ENCODE measurements around the gene ENO3. TPM values are rescaled to one million over a fixed set of nuclear protein-coding genes. Genes with fewer than 3 reads are reported as not detected.

Gene ENO3
- 174 TPM for total RNA-seq

DNA sequence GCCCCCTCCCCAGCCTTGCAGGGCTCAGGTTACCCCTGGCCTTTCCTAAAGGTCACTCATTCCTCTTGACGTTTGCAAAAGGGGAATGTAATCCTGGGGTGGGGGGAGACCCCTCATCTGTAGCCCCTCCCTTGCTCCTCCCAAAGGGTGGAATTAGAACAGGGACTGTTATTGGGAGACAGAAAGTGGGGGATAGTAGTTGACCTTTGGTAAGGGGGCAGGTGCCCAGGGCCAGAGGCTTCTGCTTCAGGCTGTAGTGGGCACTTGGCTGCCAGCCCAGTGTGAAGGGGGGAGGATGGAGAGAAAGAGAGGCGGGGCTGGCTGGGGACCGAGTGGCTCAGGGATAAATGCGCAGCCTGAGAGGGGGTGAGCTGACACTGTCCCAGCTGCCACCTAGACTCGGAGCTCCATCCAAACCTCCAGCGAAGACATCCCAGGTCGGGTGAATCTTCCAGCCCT, at the start of gene ENO3:
Gene ENO3 (plus strand): TSS at position 374 of the 459 bp plus-strand sequence. CDS start 711 bp downstream, outside the sequence.

DNA sequence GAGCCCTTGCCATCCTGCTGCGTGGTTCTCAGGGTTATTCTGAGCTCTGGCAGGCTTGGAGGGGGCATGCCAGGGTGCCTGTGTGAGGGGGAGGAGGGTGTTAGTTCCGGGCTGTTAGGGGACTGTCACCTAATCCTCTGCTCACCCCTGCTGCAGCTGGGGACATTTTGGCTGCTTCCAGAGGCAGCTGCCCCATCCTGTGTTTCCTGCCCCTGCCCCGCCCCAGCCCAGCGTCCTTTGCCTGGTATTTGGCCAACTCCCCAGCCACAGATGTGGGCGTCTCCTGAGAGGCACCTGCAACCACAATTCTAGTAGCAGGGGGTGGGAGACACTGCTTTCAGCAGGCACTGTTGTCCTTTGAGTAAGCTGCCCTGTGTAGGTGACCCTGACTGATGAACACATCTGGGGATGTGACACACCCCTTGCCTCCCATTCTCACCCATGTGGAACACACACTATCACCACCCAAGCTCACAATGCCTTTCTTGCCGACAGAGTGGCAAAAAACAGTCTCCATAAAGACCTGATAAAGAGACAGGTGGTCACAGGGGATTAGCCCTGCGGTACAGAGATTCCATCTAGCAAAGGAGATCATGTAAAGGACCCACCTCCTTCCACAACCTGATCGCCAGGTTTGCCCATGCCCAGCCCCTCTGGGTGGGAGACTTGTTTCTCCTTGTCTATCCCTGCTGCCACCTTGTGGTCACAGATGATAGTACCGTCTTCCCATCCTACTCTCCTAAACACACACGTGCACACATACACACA, 47.7 kb upstream of the ENO3 start, which contains the start of gene CHRNE:
Gene CHRNE (minus strand): TSS at position 48 of the 768 bp plus-strand sequence. CDS start 35 bp downstream, at position 13.

DNA sequence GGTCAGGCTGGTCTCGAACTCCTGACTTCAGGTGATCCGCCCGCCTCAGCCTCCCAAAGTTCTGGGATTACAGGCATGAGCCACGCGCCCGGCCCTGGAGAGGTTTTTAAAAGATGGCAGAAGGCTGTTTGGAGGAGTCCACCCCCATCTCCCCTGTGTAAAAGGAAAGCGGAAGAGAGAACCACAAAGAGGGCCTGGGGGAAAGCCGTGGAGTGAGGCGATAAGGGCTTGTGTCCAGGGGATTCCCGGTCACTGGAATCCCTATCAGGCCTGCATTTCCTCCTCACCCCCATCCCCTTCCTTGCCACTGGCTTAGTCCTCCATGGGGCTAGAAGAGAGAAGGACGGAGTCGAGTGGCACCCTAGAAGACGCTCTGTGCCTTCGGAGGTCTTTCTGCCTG, 19.0 kb upstream of the ENO3 start, which contains the start of gene GP1BA:
Gene GP1BA (plus strand): TSS at position 315 of the 400 bp plus-strand sequence. CDS start 328 bp downstream, outside the sequence.

GRCh38 chr17:4939796-4940554, 10.9 kb upstream of the ENO3 start, which contains the start of the genes RNF167 and SLC25A11:
RNF167 (plus strand) TSS chr17:4940268; CDS start chr17:4940910, 642 bp downstream.
SLC25A11 (minus strand) TSS chr17:4940046; CDS start chr17:4939910, 136 bp downstream.

GRCh38 chr17:4948166-4948930, 2.6 kb upstream of the ENO3 start, which contains the start of gene PFN1:
PFN1 (minus strand) TSS chr17:4948530; CDS start chr17:4948394, 136 bp downstream.

DNA sequence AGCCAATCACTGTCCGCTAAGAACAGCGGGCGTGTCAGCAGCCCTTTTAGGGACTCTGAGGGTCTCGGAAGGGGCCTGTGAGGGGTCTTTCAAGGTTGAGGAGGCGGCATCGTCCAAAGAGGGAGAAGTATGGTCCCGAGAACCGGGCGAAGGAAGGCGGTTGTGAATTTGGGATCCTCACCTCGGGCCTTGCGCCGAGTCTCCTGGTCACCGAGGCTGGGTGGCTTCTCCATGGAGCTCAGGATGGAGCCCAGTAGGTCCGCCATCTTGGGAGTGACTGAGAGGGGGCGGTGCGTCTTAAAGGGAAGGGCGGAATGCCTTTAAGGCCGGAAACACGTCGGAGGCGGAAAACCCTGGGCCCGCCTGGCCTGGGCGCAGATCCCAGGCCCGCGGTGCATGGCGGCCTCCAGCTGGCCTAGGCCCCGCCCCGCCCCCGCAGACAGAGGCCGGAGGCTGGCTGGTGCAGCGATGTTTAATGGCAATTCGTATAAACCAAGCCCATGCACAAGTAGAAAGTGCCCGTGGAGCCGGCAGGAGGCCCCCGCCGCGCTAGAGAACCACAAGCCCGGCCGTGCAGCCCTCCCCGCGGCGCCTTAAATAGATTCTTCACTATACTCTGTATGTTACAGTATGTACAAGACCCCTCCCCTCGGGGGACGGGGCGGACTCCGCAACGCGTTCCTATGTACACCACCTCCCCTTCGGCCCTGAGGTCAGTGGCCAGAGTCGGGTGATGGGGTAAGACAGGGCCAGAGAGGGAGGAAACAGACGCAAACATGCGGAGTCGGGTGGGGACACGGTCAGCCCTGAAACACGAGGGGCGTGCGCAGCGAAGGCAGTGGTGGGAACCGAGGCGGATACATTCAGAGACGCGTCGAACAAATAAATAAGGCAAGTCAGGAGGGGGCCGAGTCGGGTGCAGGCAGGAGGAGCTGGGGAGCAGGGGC, 16.9 kb downstream of the ENO3 start, which contains the start of gene SPAG7:
Gene SPAG7 (minus strand): TSS at position 279 of the 947 bp plus-strand sequence. CDS start 13 bp downstream, at position 266.

DNA sequence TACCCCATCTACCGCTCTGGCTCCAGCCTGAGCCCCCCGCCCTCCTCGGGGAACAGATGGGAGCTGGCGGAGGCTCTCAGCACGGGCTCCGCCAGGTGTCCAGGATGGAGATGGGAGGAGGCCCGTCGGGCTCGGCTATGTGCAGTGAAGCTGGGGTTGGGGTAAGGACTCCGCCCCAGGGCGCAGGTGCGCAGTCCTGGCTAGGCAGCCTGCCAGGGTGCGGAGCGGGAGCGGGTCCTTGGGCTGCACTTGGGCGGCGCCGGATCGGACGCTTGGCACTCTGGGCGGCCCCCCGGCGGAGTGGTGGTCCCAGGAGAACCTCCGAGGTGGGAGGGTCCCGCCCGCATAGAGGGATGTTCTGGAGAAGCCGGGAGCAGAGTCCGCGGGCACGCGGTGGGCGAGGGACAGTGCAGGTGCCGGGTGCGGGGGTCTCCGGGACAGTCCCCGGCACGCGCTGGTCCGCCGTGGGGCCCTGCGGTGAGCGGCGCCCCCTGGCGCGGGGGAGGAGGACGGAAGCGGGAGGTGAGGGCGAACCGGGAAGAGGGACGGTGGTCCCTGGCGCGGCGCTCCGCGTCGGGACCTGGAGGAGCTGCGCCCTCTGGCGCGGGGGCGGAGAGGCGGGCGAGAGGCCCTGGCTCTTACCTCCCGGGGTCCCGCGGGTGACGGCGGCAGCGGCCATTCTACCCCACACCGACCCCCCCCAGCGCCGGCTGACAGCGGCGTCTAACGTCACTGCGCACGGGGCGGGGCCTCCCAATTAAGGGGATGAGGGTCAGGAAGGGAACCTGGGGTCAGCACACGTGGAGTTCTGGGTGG, 36.2 kb downstream of the ENO3 start, which contains the start of gene CAMTA2:
Gene CAMTA2 (minus strand): TSS at position 725 of the 816 bp plus-strand sequence. CDS start 1,453 bp downstream, outside the sequence.

DNA sequence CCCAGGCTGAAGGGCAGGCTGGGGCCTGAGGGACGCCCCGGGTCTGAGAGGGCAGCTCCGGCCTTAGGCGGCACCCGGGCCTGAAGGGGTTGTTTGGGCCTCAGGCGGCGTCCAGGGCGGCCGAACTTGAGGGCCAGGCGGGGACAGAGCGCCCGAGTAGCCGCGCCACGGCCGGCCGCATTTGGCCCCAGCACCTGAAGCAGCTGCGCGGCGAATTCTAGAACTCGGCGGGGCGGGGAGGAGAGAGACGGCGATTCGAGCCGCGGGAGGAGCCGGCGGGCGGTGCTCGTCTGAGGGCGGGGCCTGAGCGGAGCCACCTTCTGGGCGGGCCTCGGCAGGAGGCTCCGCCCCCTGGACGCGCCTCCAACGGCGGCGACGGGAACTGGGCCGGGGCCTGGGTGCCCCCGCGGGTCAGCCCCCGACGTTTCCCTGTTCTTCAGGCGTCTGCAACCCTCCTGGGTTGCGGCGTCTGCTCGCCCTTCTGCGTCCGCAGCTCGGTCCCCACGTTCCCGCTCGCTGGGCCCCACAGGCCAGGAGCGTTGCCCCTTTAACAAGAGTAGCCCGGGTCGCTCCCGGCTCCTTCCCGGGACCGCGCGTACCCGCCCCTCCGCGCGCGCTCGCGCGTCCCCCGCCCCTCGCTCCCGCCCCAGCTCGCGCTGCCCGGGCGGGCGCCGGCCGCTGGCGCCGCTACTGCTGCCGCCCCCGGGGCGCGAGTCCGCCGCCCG, 46.5 kb downstream of the ENO3 start, which contains the start of the genes INCA1 and KIF1C:
Gene INCA1 (minus strand): TSS at position 221 of the 725 bp plus-strand sequence. CDS start 3,085 bp downstream, outside the sequence.
Gene KIF1C (plus strand): TSS at position 649 of the 725 bp plus-strand sequence. CDS start 2,297 bp downstream, outside the sequence.

Other genes with a start within 250 kb of the ENO3 start
- 53.7 TPM for gene PELP1, start 247.0 kb upstream of the ENO3 start, total RNA-seq
- 18.0 TPM for gene ARRB2, start 240.5 kb upstream of the ENO3 start, total RNA-seq
- gene MED11, start 219.7 kb upstream of the ENO3 start, total RNA-seq, result 14.5 TPM
- 0.27 TPM for gene ZMYND15, start 211.3 kb upstream of the ENO3 start, total RNA-seq
- 9.7 TPM for gene CXCL16, start 211.2 kb upstream of the ENO3 start, total RNA-seq
- gene TM4SF5, start 179.2 kb upstream of the ENO3 start, total RNA-seq, result not detected
- gene VMO1, start 164.8 kb upstream of the ENO3 start, total RNA-seq, result 2.3 TPM
- not detected for gene GLTPD2, start 162.2 kb upstream of the ENO3 start, total RNA-seq
- gene PSMB6, start 155.0 kb upstream of the ENO3 start, total RNA-seq, result 76.9 TPM
- gene PLD2, start 144.0 kb upstream of the ENO3 start, total RNA-seq, result 24.4 TPM
- 76.7 TPM for gene MINK1, start 117.8 kb upstream of the ENO3 start, total RNA-seq
- 9.5 TPM for gene C17orf107, start 51.6 kb upstream of the ENO3 start, total RNA-seq
- 0.44 TPM for gene CHRNE, start 48.0 kb upstream of the ENO3 start, total RNA-seq
- gene GP1BA, start 18.8 kb upstream of the ENO3 start, total RNA-seq, result 0.22 TPM
- gene SLC25A11, start 11.1 kb upstream of the ENO3 start, total RNA-seq, result 51.3 TPM
- 35.5 TPM for gene RNF167, start 10.9 kb upstream of the ENO3 start, total RNA-seq
- gene PFN1, start 2.6 kb upstream of the ENO3 start, total RNA-seq, result 177 TPM
- 42.4 TPM for gene SPAG7, start 16.7 kb downstream of the ENO3 start, total RNA-seq
- gene CAMTA2, start 36.6 kb downstream of the ENO3 start, total RNA-seq, result 13.4 TPM
- 1.3 TPM for gene INCA1, start 46.4 kb downstream of the ENO3 start, total RNA-seq
- 32.3 TPM for gene KIF1C, start 46.8 kb downstream of the ENO3 start, total RNA-seq
- not detected for gene SLC52A1, start 84.3 kb downstream of the ENO3 start, total RNA-seq
- 11.7 TPM for gene ZFP3, start 127.3 kb downstream of the ENO3 start, total RNA-seq
- 11.9 TPM for gene ZNF232, start 160.8 kb downstream of the ENO3 start, total RNA-seq
- 0.82 TPM for gene USP6, start 164.9 kb downstream of the ENO3 start, total RNA-seq
- 50.6 TPM for gene ZNF594, start 240.7 kb downstream of the ENO3 start, total RNA-seq

Measured in camera-type eye (tissue), 1 donor.